Measurements from ENCODE around the gene FHOD3.

GRCh38 chr18:36613069-36613468 is 315.6 kb downstream of the FHOD3 start:
- TF ChIP-seq GATA2 (IDR thresholded peaks at IDR 0.05; ENCODE audit: low read depth, low read length): no peak
- TF ChIP-seq GATA3 (IDR thresholded peaks at IDR 0.05; ENCODE audit: low read depth, low read length): no peak

Data from SH-SY5Y (cell line).